ENCODE measurements around the gene SSTR3. TPM values are rescaled to one million over a fixed set of nuclear protein-coding genes. Genes with fewer than 3 reads are reported as not detected.

Gene SSTR3
- total and polyA plus RNA-seq, 2 of the 13 experiments (the other 11 are each of a cell fraction or from before 2014, with no cell fraction given): 0.08 to 0.64 TPM

GRCh38 chr22:37199103-37199759 lies 13.0 kb downstream of the SSTR3 start (continued):
- TF ChIP-seq ESRRA (CRISPR knock-in tag; IDR thresholded peaks at IDR 0.05; ENCODE audit: low read depth) (peak; percentile 65), ZNF235 (CRISPR knock-in tag; IDR thresholded peaks at IDR 0.05; ENCODE audit: borderline replicate concordance) (0 out of 2 replicates have a peak, but pooled peaks have one; percentile 8), ZNF761 (CRISPR knock-in tag; conservative IDR thresholded peaks at IDR 0.05) (no peak), RNF219 (CRISPR knock-in tag; IDR thresholded peaks at IDR 0.05) (peak; percentile 50), CC2D1A (CRISPR knock-in tag; IDR thresholded peaks at IDR 0.05) (0 out of 2 replicates have a peak, but pooled peaks have one; percentile 46), PHF8 (CRISPR knock-in tag; IDR thresholded peaks at IDR 0.05) (peak; percentile 88), MXD4 (CRISPR knock-in tag; IDR thresholded peaks at IDR 0.05) (peak; percentile 52; the same call in 1 of the 2 replicates), ZFP37 (CRISPR knock-in tag; IDR thresholded peaks at IDR 0.05; ENCODE audit: borderline replicate concordance) (peak; percentile 61; the same call in 1 of the 2 replicates), ZNF263 (CRISPR knock-in tag; IDR thresholded peaks at IDR 0.05) (peak; percentile 42; the same call in 1 of the 2 replicates), NR1H2 (CRISPR knock-in tag; IDR thresholded peaks at IDR 0.05; ENCODE audit: borderline replicate concordance, low read depth) (no peak), KDM1A (CRISPR knock-in tag; IDR thresholded peaks at IDR 0.05) (peak; percentile 66; the same call in 1 of the 2 replicates), MLLT10 (CRISPR knock-in tag; IDR thresholded peaks at IDR 0.05) (no peak), ZNF850 (CRISPR knock-in tag; conservative IDR thresholded peaks at IDR 0.05) (no peak), KAT8 (CRISPR knock-in tag; IDR thresholded peaks at IDR 0.05) (peak; percentile 66), SMC3 (IDR thresholded peaks at IDR 0.05; ENCODE audit: low read length) (peak; percentile 16; the same call in 1 of the 2 replicates), BRD4 (CRISPR knock-in tag; IDR thresholded peaks at IDR 0.05) (peak; percentile 33; the same call in 1 of the 2 replicates), MAFK (conservative IDR thresholded peaks at IDR 0.05 in 1 of 2, IDR thresholded peaks at IDR 0.05 in 1 of 2; ENCODE audit: low read length in 2 of 2) (no peak), ZNF781 (CRISPR knock-in tag; IDR thresholded peaks at IDR 0.05; ENCODE audit: borderline replicate concordance, not compliant biosample characterization) (peak; percentile 90), DNMT3B (CRISPR knock-in tag; conservative IDR thresholded peaks at IDR 0.05) (peak; percentile 38; the same call in 1 of the 2 replicates), YEATS4 (CRISPR knock-in tag; IDR thresholded peaks at IDR 0.05; ENCODE audit: borderline replicate concordance) (peak; percentile 88)
- TF ChIP-seq, protein P1, sequence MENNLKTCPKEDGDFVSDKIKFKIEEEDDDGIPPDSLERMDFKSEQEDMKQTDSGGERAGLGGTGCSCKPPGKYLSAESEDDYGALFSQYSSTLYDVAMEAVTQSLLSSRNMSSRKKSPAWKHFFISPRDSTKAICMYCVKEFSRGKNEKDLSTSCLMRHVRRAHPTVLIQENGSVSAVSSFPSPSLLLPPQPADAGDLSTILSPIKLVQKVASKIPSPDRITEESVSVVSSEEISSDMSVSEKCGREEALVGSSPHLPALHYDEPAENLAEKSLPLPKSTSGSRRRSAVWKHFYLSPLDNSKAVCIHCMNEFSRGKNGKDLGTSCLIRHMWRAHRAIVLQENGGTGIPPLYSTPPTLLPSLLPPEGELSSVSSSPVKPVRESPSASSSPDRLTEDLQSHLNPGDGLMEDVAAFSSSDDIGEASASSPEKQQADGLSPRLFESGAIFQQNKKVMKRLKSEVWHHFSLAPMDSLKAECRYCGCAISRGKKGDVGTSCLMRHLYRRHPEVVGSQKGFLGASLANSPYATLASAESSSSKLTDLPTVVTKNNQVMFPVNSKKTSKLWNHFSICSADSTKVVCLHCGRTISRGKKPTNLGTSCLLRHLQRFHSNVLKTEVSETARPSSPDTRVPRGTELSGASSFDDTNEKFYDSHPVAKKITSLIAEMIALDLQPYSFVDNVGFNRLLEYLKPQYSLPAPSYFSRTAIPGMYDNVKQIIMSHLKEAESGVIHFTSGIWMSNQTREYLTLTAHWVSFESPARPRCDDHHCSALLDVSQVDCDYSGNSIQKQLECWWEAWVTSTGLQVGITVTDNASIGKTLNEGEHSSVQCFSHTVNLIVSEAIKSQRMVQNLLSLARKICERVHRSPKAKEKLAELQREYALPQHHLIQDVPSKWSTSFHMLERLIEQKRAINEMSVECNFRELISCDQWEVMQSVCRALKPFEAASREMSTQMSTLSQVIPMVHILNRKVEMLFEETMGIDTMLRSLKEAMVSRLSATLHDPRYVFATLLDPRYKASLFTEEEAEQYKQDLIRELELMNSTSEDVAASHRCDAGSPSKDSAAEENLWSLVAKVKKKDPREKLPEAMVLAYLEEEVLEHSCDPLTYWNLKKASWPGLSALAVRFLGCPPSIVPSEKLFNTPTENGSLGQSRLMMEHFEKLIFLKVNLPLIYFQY (CRISPR knock-in tag; IDR thresholded peaks at IDR 0.05; ENCODE audit: borderline replicate concordance): peak; percentile 41; the same call in 1 of the 2 replicates
- TF ChIP-seq, protein P2, sequence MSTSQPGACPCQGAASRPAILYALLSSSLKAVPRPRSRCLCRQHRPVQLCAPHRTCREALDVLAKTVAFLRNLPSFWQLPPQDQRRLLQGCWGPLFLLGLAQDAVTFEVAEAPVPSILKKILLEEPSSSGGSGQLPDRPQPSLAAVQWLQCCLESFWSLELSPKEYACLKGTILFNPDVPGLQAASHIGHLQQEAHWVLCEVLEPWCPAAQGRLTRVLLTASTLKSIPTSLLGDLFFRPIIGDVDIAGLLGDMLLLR (CRISPR knock-in tag; IDR thresholded peaks at IDR 0.05): no peak; the same call in 1 of the 2 replicates
- TF ChIP-seq, protein P3, sequence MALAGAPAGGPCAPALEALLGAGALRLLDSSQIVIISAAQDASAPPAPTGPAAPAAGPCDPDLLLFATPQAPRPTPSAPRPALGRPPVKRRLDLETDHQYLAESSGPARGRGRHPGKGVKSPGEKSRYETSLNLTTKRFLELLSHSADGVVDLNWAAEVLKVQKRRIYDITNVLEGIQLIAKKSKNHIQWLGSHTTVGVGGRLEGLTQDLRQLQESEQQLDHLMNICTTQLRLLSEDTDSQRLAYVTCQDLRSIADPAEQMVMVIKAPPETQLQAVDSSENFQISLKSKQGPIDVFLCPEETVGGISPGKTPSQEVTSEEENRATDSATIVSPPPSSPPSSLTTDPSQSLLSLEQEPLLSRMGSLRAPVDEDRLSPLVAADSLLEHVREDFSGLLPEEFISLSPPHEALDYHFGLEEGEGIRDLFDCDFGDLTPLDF (CRISPR knock-in tag; IDR thresholded peaks at IDR 0.05): peak; percentile 89
